ENCODE results near the gene RTL5. TPM values are rescaled to one million over a fixed set of nuclear protein-coding genes. Genes with fewer than 3 reads are reported as not detected.
"Not testable (repeated sequence)": the region's sequence is repeated elsewhere in the genome, so short reads cannot be mapped to it uniquely, and the experiment has no call there.

The RTL5 gene
- total RNA-seq, result 2.4 TPM
- long read RNA-seq, full-length matches to known transcripts, result 4 of 5 reads
- long read RNA-seq, partial matches to known transcripts, result 0 of 5 reads
- long read RNA-seq, other reads (novel, unspliced or antisense), result 1 of 5 reads

DNA sequence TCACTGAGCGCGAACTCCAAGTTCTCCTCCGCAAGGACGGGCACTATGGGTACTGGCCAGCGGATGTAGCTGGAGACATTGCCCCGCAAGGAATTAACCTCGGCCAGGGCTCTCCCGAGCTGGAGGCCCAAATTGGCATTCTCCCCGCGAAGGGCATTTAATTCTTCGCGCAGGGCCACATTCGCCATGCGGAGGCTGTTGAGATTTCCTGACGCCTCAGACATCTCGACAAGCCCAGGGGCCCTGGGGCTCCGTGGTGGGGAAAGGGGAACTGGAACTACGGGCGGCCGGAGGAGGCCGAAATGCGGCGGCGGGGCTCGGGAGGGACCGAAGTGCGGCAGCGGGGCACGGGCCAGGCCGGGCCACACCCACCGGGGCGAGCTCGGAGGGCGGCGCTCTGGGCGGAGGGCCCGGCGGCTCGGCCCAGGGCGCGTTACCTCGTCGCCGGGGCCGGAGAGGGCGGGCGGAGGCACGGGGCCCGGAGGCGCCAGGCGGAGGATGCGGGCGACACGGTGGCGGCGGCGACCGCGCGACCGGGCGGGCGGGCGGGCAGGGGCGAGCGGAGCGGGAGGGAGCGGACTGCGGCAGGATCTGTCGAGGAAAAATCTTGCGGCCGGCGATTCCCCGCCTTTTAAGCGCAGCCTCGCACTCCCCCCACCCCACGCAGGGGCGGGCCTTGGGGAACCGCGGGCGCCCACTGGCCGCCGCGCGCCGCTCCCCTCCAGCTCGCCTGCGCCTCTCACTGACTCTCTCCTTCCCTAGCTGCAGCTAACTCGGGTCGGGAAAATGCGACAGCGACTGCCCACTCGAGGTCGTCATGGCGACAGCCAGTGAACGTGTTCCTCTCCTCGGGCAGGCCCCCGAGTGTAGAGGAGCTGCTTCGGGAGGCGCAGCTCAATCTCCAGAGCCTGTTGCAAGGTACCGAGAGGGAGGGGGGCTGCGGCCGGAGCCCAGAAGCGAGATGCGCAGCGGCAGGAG is at the start of gene RTL5:
Gene RTL5, minus strand, starts transcription at position 599 of the 978 bp plus-strand sequence.
- peak; percentile 96 for ATAC-seq (ENCODE audit: poor library complexity)
- DNase-seq, result peak; percentile 89
- intact Hi-C loops (cut with DNase I), result no loop called here

DNA sequence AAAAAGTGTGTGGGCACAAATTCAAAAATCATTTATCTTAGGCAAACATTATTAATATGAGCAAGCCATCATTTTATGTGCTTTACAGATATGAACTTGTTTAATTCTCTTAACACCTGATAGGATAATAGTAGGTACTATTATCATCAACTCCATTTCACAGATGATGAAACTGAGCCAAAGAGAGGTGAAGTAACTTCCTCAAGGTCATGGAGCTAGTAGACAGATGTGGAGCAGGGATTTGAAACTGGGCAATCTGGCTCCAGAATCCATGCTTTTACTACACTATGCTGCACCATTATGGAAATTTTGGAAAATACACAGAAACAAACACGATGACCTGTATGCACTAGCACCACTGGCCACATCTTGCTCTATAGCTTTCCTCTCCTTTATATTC is 48.8 kb upstream of the RTL5 start:
- ATAC-seq (ENCODE audit: poor library complexity) (no peak), DNase-seq (no peak)
- intact Hi-C loops (cut with DNase I), result no loop called here

DNA sequence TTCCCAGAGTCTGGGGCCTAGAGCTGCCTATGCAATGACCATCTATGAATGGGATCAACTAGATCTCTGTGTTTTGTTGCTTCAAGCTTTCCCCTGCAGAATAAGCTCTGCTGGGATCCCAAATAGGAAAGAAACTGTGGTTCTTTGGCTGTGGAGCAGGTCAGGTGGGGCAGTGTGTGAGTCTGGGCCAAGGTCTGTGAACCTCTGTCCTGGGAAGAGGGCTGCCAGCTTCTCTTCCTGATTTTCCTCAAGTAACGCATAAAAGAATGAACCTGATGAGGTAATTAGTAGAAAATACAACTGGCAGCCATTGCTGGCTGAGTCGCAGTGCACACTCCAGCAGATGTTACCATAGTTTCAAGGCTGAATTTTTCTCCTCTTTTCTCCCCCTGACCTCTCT is 45.3 kb upstream of the RTL5 start:
- DNase-seq (no peak), ATAC-seq (ENCODE audit: poor library complexity) (no peak)
- intact Hi-C loops (cut with DNase I), result no loop called here

DNA sequence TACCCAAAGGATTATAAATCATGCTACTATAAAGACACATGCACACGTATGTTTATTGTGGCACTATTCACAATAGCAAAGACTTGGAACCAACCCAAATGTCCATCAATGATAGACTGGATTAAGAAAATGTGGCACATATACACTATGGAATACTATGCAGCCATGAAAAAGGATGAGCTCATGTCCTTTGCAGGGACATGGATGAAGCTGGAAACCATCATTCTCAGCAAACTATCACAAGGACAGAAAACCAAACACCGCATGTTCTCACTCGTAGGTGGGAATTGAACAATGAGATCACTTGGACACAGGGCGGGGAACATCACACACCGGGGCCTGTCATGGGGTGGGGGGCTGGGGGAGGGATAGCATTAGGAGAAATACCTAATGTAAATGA is 44.6 kb upstream of the RTL5 start:
- ATAC-seq (ENCODE audit: poor library complexity); intact Hi-C loops (cut with DNase I); DNase-seq: not testable (repeated sequence)

DNA sequence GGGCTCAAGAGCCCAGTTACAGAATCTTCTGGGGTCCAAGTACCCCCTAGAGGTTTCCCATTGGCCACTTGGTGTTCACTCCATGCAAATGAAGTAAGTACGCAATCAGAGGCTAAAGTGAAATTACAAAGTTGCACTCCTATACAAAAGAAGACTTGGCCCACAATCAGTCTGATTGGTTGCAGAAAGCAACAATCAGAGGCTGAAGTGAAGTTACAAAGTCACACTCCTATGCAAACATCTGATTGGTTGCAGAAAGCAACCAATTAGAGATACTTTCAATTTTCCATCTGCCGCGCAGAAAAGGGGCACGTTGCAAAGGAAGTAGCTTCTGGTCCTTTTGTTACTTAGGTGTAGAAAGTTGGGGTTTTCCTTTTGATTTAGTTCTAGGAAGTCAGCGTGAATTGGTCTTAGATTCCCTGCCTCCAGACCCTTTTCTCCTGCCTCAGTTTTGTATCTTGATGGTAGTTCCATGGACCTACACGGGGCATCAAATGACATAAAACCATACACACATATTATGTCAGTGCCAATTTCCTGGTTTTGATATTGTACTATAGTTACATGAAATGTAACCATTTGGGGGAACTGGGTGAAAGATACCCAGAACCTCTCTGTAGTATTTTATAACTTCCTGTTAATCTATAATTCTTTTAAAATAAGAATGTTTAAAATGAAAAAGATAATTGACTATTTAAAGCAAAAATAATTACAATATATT is 37.5 kb upstream of the RTL5 start:
- DNase-seq (no peak), ATAC-seq (ENCODE audit: poor library complexity) (no peak)
- intact Hi-C loops (cut with DNase I), result no loop called here

DNA sequence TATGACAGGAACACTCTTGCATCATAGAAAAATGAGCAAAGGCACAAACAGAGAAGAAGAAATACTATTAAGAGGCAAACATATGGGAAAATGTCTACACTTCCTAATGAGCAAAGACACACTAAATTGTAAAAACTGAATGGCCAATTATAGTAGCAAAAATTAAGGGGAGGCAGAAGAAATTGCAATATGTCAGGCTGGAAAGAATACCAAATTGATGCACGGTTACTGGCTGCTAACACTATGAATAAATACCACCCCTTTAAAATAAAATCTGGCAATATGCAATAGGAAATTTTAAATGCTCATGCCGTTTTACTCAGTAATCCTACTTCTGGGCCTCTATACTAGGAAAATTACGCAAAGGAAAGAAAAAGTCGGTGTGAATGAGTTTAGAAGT is 33.8 kb upstream of the RTL5 start:
- DNase-seq (no peak), ATAC-seq (ENCODE audit: poor library complexity) (no peak)
- intact Hi-C loops (cut with DNase I), result no loop called here

DNA sequence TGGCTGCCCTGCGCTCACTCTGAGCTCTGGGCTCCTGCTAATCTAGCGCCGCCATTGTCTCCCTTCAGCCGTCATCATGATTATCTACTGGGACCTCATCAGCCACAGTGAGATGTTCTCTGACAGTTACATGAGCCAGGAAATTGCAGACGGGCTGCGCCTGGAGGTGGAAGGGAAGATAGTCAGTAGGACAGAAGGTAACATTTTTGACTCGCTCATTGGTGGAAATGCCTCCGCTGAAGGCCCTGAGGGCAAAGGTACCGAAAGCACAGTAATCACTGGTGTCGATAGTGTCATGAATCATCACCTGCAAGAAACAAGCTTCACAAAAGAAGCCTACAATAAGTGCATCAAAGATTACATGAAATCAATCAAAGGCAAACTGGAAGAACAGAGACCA is 28.1 kb upstream of the RTL5 start:
- no peak for ATAC-seq (ENCODE audit: poor library complexity)
- intact Hi-C loops (cut with DNase I), result no loop called here
- no peak for DNase-seq

DNA sequence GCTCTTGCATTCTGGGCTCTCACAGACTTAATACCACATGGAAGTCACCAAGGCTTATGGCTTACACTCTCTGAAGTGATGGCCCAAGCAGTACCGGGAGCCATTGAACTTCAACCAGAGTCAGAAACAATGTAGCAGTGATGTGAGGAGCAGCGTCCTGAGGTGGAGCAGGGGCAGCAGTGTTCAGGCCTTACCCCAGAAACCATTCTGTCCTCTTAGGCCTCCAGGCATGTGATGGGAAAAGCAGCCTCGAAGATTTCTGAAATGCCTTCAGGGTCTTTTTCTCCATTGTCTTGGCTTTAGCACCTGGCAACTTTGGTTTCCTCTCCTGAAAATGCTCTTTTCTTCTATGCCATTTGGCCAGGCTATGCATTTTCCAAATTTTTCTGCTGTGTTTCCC is 27.1 kb upstream of the RTL5 start:
- ATAC-seq (ENCODE audit: poor library complexity) (no peak), DNase-seq (no peak)
- intact Hi-C loops (cut with DNase I), result no loop called here

DNA sequence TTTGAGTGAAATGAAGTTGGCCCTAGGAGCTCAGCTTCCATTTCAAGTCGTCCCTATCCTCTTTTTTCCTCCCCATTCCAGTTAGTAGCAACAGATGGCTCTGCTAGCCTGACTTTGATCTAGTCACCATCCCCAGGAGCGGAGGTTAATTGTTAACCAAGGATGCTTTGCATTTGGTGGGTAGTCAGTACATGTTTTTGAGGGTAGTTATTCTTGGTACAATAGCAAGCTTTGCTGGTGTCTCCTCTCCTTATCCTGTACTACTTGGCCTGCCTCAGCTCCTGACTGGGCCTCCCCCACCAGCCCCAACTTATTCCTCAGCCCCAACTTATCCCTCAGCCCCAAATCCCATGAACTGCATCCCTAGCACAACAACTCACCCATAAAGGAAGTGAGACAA is 14.8 kb upstream of the RTL5 start:
- ATAC-seq (ENCODE audit: poor library complexity), result no peak
- intact Hi-C loops (cut with DNase I), result no loop called here
- DNase-seq, result no peak

DNA sequence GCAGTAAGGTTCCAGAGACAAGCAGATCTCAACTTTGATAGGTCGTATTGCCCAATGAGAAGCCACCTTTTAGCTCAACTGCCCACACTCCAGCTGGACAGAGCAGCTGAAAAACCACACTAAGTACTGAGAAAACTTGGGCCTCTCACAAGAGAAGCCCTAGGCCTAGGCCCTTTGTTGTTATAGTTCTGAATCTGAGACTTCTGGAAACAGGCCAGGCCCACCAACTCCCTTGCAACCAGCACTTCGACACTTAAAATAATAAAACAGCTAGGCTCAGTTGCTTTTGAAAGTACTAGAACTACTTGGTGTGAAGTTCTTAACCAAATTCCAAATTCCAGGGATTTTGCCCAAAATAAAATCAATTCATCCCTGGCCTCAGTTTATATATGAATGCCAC is 13.5 kb upstream of the RTL5 start:
- intact Hi-C loops (cut with DNase I), result no loop called here
- ATAC-seq (ENCODE audit: poor library complexity), result no peak
- DNase-seq, result no peak

DNA sequence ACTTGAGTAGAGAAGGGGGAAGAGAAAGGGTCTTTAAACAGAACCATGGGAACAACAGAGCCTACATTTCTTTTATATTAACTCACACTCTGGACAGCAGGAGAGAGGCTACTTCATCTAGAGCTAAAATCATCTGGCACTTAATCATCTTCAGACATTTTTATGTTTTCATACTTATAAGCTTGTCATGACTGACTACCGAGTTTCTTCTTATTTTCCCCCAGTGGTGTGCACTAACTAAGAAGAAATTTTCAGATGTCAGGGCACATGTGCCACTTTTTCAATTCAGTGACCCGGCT is 11.8 kb upstream of the RTL5 start:
- intact Hi-C loops (cut with DNase I), result no loop called here
- ATAC-seq (ENCODE audit: poor library complexity) (no peak), DNase-seq (no peak)

DNA sequence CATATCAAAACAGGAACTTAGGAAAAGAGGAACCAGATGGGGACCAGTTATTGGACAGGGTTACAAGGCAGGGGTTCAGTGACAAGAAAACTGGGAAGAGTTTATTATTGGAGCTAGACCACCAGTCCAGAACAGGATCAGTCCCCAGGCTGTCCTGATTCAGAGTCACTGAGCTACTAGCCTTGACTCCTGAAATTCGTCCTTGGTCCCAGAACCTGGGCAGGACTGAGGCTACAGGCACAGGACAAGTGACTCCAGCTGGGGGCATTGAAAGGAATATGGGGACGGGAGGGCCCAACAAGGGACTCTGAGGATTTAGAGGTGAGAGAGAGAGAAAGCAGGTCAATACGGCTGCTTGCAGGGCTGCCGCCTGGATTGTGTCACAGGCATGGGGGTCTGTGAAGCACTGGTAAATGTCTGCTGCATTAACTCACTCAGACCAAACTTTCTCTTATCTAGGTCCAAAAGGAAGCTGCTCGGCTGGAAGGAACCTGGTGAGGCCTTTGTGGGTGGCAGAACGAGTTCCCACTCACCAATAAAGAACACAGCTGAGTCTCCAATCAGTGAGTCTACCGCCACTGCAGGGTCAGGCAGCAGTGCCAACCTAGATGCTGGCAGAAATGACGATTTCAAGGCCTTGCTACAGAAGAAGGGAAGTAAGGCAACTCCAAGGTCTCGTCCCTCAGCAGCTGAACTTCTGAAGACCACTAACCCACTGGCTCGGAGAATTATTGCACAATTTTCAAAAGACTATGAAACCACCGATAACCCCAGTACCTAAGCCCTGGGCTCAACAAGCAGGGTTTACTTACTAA is 11.3 kb upstream of the RTL5 start:
- DNase-seq (no peak), ATAC-seq (ENCODE audit: poor library complexity) (no peak)
- intact Hi-C loops (cut with DNase I), result no loop called here

DNA sequence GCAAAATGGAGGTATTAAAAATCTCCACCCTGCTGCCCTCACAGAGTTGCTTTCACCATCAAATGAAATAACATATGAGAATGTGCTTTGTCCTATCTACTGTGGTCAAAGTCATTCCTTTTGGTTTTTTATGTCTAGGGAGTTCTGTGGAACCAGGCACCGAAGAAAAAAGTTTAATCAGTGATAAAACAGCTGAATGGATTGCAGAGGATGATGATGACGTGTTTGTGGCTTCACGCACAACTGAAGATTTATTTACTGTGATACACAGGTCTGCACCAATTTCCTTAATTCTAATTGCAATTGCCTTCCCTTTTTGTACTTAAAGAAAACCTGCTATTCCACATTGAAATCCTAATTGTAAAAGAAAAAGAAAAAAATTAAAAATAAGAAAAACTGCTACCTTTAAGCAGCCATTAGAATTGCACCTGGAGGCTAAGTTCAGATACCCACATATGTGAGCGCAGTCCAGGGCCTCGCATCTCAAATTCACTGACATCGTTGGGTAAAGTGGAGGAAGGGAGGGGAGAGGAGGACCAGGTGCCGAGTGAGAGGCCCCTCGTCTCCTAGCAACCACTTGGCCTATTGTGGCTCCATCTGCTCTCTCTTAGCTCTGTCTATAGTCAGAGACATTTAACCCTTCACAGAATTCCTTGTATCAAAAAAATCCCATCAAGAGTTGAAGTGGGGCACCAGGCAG is 10.5 kb upstream of the RTL5 start:
- DNase-seq (no peak), ATAC-seq (ENCODE audit: poor library complexity) (no peak)
- intact Hi-C loops (cut with DNase I), result no loop called here

DNA sequence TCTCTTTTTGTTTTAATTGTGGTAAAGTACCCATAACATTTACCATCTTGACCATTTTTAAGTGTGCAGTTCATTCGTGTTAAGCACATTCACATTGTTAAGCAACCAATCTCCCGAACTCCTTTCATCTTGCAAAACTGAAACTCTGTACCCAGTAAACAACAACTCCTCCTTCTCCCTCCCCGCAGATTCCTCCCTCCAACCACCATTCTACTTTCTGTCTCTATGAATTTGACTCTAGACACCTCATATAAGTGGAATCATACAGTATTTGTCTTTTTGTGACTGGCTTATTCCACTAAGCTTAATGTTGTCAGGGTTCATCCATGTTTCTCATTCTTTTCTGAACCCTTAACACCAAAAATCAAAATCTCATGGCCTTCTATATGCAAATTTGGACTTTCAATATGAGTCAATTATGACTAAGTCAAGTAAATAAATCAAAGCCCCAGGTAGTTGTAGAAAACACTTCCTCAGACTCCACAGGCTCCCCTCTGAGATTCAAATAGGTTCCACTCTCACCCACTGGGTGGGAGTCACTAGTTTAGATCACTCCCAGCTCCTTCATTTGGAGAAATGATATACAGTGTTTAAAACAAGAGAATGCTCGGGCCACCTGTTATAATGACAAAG is 9.8 kb upstream of the RTL5 start:
- no peak for ATAC-seq (ENCODE audit: poor library complexity)
- intact Hi-C loops (cut with DNase I), result no loop called here

DNA sequence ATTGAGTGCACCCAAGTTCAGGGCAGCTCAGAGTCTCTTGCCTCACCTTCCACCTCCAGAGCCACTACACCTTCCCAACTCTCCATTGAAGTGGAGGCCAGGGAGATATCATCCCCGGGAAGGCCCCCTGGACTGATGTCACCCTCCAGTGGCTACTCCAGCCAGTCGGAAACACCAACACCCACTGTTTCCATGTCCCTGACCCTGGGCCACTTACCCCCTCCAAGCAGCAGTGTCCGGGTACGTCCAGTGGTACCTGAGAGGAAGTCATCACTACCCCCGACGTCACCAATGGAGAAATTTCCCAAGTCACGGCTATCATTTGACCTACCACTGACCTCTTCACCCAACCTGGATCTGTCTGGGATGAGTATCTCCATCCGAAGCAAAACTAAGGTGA is 7.8 kb upstream of the RTL5 start:
- DNase-seq (no peak), ATAC-seq (ENCODE audit: poor library complexity) (no peak)
- intact Hi-C loops (cut with DNase I), result no loop called here

More for the DNA sequence above, 9.8 kb upstream of the RTL5 start:
- no peak for DNase-seq

DNA sequence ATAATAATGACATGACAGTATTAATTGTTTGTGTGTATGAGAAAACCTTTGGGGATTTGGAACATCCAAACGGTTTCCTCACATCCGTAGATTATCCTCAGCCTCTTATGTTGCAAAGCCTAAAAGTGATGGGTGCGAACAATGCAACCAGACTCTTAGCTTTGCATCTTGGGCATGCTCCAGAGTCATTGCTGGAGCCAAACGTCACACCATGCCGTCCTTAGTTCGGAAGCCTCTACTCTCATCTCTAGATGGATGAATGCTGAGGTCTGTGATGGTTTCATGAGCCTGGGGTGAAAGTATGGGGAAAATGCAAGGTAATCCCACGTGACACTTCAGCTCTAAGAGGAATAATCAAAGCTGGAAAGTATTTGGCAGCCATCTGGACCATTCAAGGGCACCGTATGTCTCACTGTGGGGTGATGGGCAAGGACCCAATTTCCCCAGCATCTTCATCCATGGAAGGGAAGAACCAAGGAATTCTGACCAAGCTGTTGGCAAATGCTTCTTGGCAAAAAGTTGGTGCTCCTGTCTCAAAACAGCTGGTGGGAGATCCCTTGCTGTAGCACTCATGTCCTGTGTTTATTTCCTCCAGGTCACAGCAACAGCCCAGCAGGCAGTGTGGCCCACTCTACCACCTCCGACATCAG is 6.3 kb upstream of the RTL5 start:
- ATAC-seq (ENCODE audit: poor library complexity) (no peak), DNase-seq (no peak)
- intact Hi-C loops (cut with DNase I), result no loop called here

DNA sequence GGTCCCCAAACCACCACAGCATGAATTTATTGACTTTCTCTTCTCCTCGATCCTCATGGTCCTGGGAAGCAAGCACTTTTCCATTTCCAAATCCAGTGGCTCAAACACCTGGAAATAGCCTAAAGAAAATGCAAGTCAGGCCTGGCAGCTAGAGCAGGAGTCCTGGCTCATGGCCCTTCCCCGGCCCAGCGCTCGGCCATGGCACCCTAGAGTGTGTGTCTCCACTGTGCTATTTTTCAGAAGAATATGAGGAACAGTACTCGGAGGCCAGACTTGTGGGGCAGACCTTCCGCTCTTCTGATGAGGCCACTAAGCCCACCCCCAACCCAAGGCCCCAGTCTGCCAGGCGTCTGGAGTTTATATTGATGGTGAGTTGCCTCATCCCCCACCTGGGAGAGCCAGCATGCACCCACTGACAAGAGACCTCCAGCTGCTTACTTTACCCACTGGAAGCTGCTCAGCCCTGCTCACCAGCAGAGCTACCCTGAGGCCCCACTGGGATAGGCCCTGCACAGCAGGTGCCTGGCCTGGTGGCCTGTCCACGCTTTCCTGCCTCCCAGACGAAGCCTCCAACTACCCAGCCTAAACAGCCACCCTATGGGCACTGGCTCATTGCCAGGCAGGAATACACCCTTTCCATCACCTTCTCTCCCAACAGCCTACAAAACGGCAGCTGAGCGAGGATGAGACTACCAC is 2.3 kb upstream of the RTL5 start:
- no peak for ATAC-seq (ENCODE audit: poor library complexity)
- DNase-seq, result no peak
- intact Hi-C loops (cut with DNase I), result no loop called here

Measured in Right ventricle myocardium superior (tissue), 1 donor.